ENCODE measurements around the gene CRELD2.

CRELD2 gene

GRCh38 chr22:49948958-49949913, 30.8 kb downstream of the CRELD2 start:
- TF ChIP-seq, protein P1, sequence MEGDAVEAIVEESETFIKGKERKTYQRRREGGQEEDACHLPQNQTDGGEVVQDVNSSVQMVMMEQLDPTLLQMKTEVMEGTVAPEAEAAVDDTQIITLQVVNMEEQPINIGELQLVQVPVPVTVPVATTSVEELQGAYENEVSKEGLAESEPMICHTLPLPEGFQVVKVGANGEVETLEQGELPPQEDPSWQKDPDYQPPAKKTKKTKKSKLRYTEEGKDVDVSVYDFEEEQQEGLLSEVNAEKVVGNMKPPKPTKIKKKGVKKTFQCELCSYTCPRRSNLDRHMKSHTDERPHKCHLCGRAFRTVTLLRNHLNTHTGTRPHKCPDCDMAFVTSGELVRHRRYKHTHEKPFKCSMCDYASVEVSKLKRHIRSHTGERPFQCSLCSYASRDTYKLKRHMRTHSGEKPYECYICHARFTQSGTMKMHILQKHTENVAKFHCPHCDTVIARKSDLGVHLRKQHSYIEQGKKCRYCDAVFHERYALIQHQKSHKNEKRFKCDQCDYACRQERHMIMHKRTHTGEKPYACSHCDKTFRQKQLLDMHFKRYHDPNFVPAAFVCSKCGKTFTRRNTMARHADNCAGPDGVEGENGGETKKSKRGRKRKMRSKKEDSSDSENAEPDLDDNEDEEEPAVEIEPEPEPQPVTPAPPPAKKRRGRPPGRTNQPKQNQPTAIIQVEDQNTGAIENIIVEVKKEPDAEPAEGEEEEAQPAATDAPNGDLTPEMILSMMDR (conservative IDR thresholded peaks at IDR 0.05; ENCODE audit: low read length) = no peak
- no peak overlapping the region for H3K4me3 ChIP-seq (ENCODE audit: low read length)
- DNase-seq (ENCODE audit: low read depth) = no peak

DNA sequence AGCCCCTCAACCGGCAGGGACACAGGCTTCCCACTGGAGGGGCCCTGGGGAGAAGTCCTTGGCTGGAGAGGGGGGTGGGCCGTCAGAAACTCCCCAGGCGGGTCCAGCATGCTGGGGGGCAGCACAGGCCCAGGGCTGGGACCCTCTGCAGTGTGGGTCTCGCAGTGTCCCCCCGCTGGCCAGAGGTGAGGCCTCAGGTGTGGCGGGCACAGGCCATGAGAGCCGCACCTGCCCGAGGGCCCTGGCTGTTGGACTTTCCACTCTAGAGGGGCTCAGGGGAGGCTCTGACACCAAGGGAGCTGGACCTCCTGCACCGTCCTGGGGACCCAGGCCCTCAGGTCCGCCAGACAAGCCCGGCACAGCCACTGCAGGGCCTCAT, 31.5 kb downstream of the CRELD2 start:
- no peak overlapping the region for H3K4me3 ChIP-seq (ENCODE audit: low read length)
- no peak for DNase-seq (ENCODE audit: low read depth)
- TF ChIP-seq, protein P1 (conservative IDR thresholded peaks at IDR 0.05; ENCODE audit: low read length) = no peak

DNA sequence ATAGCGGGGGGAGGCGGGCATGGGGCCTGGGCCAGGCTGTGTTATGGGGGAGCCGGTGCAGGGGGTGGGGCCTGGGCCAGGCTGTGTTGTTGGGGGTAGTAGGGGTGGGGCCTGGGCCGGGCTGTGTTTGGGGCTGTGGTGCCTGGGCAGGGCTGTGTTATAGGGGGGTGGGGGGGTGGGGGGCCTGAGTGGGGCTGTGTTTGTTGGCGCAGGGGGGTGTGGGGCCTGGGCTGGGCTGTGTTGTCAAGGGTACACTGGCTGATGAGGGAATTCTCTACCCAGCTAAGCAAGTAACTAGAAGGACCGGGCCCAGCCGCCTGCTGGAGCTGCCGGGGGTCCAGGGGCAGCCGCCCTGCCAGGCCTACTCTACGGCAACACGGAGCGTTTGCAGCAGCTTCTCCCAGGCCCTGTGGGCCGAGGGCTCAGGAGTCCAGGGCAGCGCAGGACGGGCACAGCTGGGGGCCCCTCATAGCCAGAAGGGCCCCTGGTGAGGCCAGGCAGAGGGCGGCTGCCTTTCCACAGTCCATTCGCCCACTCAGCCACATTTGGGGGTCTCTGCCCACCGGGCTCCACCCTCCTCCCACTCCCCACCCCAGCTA, 32.1 kb downstream of the CRELD2 start:
- no peak overlapping the region for H3K4me3 ChIP-seq (ENCODE audit: low read length)
- no peak for DNase-seq (ENCODE audit: low read depth)
- TF ChIP-seq, protein P1 (conservative IDR thresholded peaks at IDR 0.05; ENCODE audit: low read length) = no peak

- DNase-seq (ENCODE audit: low read depth) = no peak
- no peak overlapping the region for H3K4me3 ChIP-seq (ENCODE audit: low read length)
- TF ChIP-seq, protein P1 (conservative IDR thresholded peaks at IDR 0.05; ENCODE audit: low read length) = no peak
Observed at GRCh38 chr22:49951000-49951677, 32.7 kb downstream of the CRELD2 start.

DNA sequence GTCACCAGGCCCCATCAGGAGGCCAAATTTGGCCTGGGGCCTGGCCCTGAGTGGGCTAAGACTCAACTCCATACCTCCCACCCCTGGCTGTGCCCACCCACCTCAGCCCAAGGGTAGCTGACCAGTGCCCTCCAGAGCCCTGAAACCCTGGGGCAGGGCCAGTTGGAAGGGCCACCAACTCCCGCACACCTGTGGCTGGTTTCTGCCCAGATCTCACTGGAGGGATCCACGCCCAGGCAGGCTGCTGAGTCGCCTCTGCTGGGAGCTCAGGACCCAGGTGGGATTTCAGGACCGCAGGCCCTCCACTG, 33.2 kb downstream of the CRELD2 start:
- H3K4me3 ChIP-seq (ENCODE audit: low read length) = no peak overlapping the region
- TF ChIP-seq, protein P1 (conservative IDR thresholded peaks at IDR 0.05; ENCODE audit: low read length) = no peak
- no peak for DNase-seq (ENCODE audit: low read depth)

DNA sequence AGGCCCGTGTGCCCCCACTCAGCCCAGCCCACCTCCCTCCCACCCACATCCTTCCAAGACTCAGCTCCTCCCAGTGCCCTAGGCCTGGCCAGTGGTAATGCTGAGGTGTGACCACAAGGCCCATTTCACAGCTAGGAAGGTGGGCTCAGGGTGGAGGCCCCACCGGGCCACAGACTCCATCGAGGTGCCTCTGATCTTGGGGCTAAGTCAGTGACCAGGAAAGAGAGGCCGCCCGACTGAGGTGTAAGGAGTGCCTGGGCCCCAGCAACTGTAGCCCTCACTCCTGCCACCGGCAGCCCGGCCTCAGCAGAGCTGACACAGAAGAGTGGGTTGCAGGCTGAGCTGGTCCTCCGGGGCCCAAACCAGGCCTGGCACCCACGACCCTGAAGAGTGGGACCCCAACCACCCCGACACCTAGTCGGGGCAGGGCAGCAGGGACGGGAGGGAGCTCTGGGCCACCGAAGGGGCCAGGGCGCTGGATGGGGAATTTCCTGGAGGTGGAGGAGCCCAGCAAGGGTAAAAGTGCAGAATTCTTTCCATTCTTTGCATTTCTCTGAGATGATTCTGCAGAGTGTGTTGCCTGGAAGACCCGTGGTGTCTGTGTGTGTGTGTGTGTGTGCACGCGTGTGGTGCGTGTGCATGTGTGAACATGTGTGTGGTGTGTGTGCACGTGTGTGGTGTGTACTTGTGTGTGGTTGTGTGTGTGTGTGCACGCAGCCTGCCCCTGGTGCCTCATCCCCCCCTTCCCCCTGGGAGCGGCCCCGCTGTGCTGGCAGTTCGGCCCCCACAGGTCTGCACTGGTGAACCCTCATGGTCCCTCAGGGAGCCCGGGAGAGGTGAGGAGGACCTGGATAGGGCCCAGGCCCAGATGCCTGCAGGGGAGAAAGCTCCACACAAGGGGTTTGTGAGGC, 33.8 kb downstream of the CRELD2 start:
- H3K4me3 ChIP-seq (ENCODE audit: low read length) = no peak overlapping the region
- DNase-seq (ENCODE audit: low read depth) = peak; percentile 88
- TF ChIP-seq, protein P1 (conservative IDR thresholded peaks at IDR 0.05; ENCODE audit: low read length) = no peak

All from AG10803 (cell line).